Activated CD8-positive, alpha-beta T cell treated with anti-CD3 and anti-CD28 coated beads for 36 hours (primary cell): Measurements from ENCODE around the gene IGSF23. TPM values are rescaled to one million over a fixed set of nuclear protein-coding genes. Genes with fewer than 3 reads are reported as not detected.

Experiments
- ATAC-seq: fragments of 200-7000 bp; cut with Tn5 transposase; one replicate; pipeline ENCODE4 v1.10.0; 2021; ENCODE audit warnings: mild to moderate bottlenecking, moderate library complexity
- CTCF ChIA-PET: fragments of 350-600 bp; sonication (Branson Sonifier 250); formaldehyde crosslinking; loops from one replicate; lab custom pipeline; 2021; ENCODE audit warnings: antibody characterized with exemption; lab: Charles Lee
- POLR2A ChIA-PET: fragments of 350-600 bp; sonication (Branson Sonifier 250); formaldehyde crosslinking; loops from one replicate; lab custom pipeline; 2021; ENCODE audit warnings: antibody characterized with exemption; lab: Charles Lee
- DNase-seq: peaks from one replicate; pipeline ENCODE4 v3.0.0-alpha.2; 2020
- H3K27ac Mint-ChIP-seq: one replicate; pipeline ENCODE4 v1.8.0; 2021; ENCODE audit warnings: mild to moderate bottlenecking, mixed read lengths
- H3K27me3 Mint-ChIP-seq: one replicate; pipeline ENCODE4 v1.8.0; 2021; ENCODE audit warnings: mixed read lengths
- H3K36me3 Mint-ChIP-seq: one replicate; pipeline ENCODE4 v1.8.0; 2021; ENCODE audit warnings: low read depth, mixed read lengths
- H3K4me1 Mint-ChIP-seq: one replicate; pipeline ENCODE4 v1.8.0; 2021; ENCODE audit warnings: low read depth, mixed read lengths
- H3K4me3 Mint-ChIP-seq: one replicate; pipeline ENCODE4 v1.8.0; 2021; ENCODE audit warnings: mild to moderate bottlenecking, moderate library complexity, mixed read lengths
- H3K9me3 Mint-ChIP-seq: one replicate; pipeline ENCODE4 v1.8.0; 2021; ENCODE audit warnings: mixed read lengths
- CTCF ChIP-seq: fragments of 200-600 bp; IDR thresholded peaks from one replicate; pipeline ENCODE4 v1.8.0; 2022; ENCODE audit warnings: antibody characterized with exemption, mild to moderate bottlenecking
- intact Hi-C: fragments of 100-400 bp; cut with micrococcal nuclease; formaldehyde crosslinking; loops from one replicate; pipeline ENCODE4 v1.10.0; 2022
- total RNA-seq, 2 experiments: library from RNA; stranded (reverse); gene quantifications; one replicate each; pipeline ENCODE4 v1.2.3, GENCODE V29; 2021

Gene IGSF23
- total RNA-seq, 2 experiments from 2014 or later: not detected

GRCh38 chr19:44577566-44577874, 35.8 kb upstream of the IGSF23 start:
- ChIA-PET POLR2A (interaction anchor here (1.0 kb wide), 1 partner anchor 16 kb away, joined by 3 read pairs; no protein-coding TSS in a partner anchor), CTCF (interaction anchor here (1.0 to 4.0 kb wide), 6 partner anchors 11 to 90 kb away, joined by 3 to 28 read pairs (median 4); no protein-coding TSS in a partner anchor)
- no peak overlapping the region for H3K27ac Mint-ChIP-seq
- ATAC-seq: no peak
- no peak for DNase-seq
- H3K4me3 Mint-ChIP-seq: no peak overlapping the region
- peaks cover 2% of the 10 kb centered on the region for H3K9me3 Mint-ChIP-seq
- intact Hi-C loops: loop anchor here (2.0 kb wide), 1 partner anchor 79 kb away; no protein-coding TSS in a partner anchor
- TF ChIP-seq CTCF: no peak
- no peaks in the 10 kb centered on the region for H3K4me1 Mint-ChIP-seq
- H3K36me3 Mint-ChIP-seq: no peaks in the 10 kb centered on the region
- no peaks in the 10 kb centered on the region for H3K27me3 Mint-ChIP-seq

- ChIA-PET CTCF (interaction anchor here (2.3 kb wide), 1 partner anchor 9 kb away, joined by 10 read pairs; no protein-coding TSS in a partner anchor), POLR2A (no interaction called here)
- no peak for TF ChIP-seq CTCF
- Mint-ChIP-seq H3K36me3 (no peaks in the 10 kb centered on the region), H3K4me3 (no peak overlapping the region), H3K4me1 (no peaks in the 10 kb centered on the region), H3K27ac (no peak overlapping the region), H3K27me3 (peaks cover 5% of the 10 kb centered on the region), H3K9me3 (peaks cover 2% of the 10 kb centered on the region)
- DNase-seq (no peak), ATAC-seq (no peak)
- intact Hi-C loops: no loop called here
These were observed 33.5 kb upstream of the IGSF23 start for GRCh38 chr19:44579663-44580365.

GRCh38 chr19:44580366-44580895, 32.9 kb upstream of the IGSF23 start:
- ChIA-PET CTCF (interaction anchor here (2.3 kb wide), 1 partner anchor 10 kb away, joined by 10 read pairs; no protein-coding TSS in a partner anchor), POLR2A (no interaction called here)
- no peak for DNase-seq
- H3K4me1 Mint-ChIP-seq: no peaks in the 10 kb centered on the region
- H3K9me3 Mint-ChIP-seq: peaks cover 2% of the 10 kb centered on the region
- H3K36me3 Mint-ChIP-seq: no peaks in the 10 kb centered on the region
- peaks cover 5% of the 10 kb centered on the region for H3K27me3 Mint-ChIP-seq
- ATAC-seq: no peak
- no peak for TF ChIP-seq CTCF
- intact Hi-C loops: no loop called here
- no peak overlapping the region for H3K27ac Mint-ChIP-seq
- H3K4me3 Mint-ChIP-seq: no peak overlapping the region

- DNase-seq: no peak
- no peak for TF ChIP-seq CTCF
- Mint-ChIP-seq H3K36me3 (no peaks in the 10 kb centered on the region), H3K9me3 (peaks cover 2% of the 10 kb centered on the region), H3K4me3 (no peak overlapping the region), H3K27ac (no peak overlapping the region), H3K4me1 (no peaks in the 10 kb centered on the region), H3K27me3 (peaks cover 6% of the 10 kb centered on the region)
- intact Hi-C loops: no loop called here
- POLR2A ChIA-PET: no interaction called here
- CTCF ChIA-PET: interaction anchor here (2.3 kb wide), 1 partner anchor 11 kb away, joined by 10 read pairs; no protein-coding TSS in a partner anchor
- no peak for ATAC-seq
These were observed 32.1 kb upstream of the IGSF23 start for GRCh38 chr19:44581288-44581687.
